T-helper 17 cell (primary cell): Measurements from ENCODE around the gene CRB1. TPM values are rescaled to one million over a fixed set of nuclear protein-coding genes. Genes with fewer than 3 reads are reported as not detected.

Experiments used
- ATAC-seq: fragments of 150-1000 bp; cut with Tn5 transposase; 2 replicates; pipeline ENCODE4 v1.10.0; 2021; ENCODE audit warnings: mild to moderate bottlenecking, moderate library complexity
- DNase-seq, 3 donors: peaks; one replicate each; pipeline versions ENCODE4 v3.0.0 to v3.0.0-alpha.2; 2020 to 2021
- H3K9me3 ChIP-seq: one replicate; pipeline ENCODE4 v1.7.0; 2013; ENCODE audit warnings: low read length, mild to moderate bottlenecking; ENCODE audit not compliant: control insufficient read depth, poor library complexity, severe bottlenecking
- H3K27ac Mint-ChIP-seq: one replicate; pipeline ENCODE4 v1.8.0; 2022; ENCODE audit warnings: mild to moderate bottlenecking, moderate library complexity, mixed read lengths
- H3K27me3 Mint-ChIP-seq: one replicate; pipeline ENCODE4 v1.8.0; 2022; ENCODE audit warnings: mixed read lengths
- H3K36me3 Mint-ChIP-seq: one replicate; pipeline ENCODE4 v1.8.0; 2022; ENCODE audit warnings: low read depth, mixed read lengths
- H3K4me1 Mint-ChIP-seq: one replicate; pipeline ENCODE4 v1.8.0; 2022; ENCODE audit warnings: mild to moderate bottlenecking, mixed read lengths
- H3K4me3 Mint-ChIP-seq: one replicate; pipeline ENCODE4 v1.8.0; 2022; ENCODE audit warnings: mild to moderate bottlenecking, moderate library complexity, mixed read lengths
- total RNA-seq, 4 donors: library from RNA in 2 of 4; stranded (reverse) in 2 of 4; gene quantifications; one replicate each; pipeline ENCODE4 v1.2.3 and lab custom pipeline; 2022 to 2026

The CRB1 gene
- total RNA-seq, 2 donors from 2014 or later, result 0.55 TPM; not detected in 1

GRCh38 chr1:197307551-197307950, 39.5 kb downstream of the CRB1 start:
- no peaks in the 10 kb centered on the region for H3K9me3 ChIP-seq

GRCh38 chr1:197311081-197311480, 43.0 kb downstream of the CRB1 start:
- no peak for DNase-seq
- H3K4me3 Mint-ChIP-seq, result no peak overlapping the region
- no peaks in the 10 kb centered on the region for H3K36me3 Mint-ChIP-seq
- H3K27ac Mint-ChIP-seq, result no peak overlapping the region
- peaks cover 9% of the 10 kb centered on the region for H3K27me3 Mint-ChIP-seq
- H3K9me3 ChIP-seq, result no peaks in the 10 kb centered on the region
- ATAC-seq, result no peak
- peaks cover 3% of the 10 kb centered on the region for H3K4me1 Mint-ChIP-seq

More at GRCh38 chr1:197307551-197307950, 39.5 kb downstream of the CRB1 start:
- no peak overlapping the region for H3K27ac Mint-ChIP-seq
- ATAC-seq (no peak), DNase-seq (no peak)
- H3K27me3 Mint-ChIP-seq, result peaks cover 10% of the 10 kb centered on the region
- no peak overlapping the region for H3K4me3 Mint-ChIP-seq
- no peaks in the 10 kb centered on the region for H3K4me1 Mint-ChIP-seq
- H3K36me3 Mint-ChIP-seq, result no peaks in the 10 kb centered on the region

GRCh38 chr1:197312163-197312562, 44.1 kb downstream of the CRB1 start:
- H3K4me1 Mint-ChIP-seq, result peaks cover 3% of the 10 kb centered on the region
- no peak for DNase-seq

GRCh38 chr1:197313713-197314112, 45.7 kb downstream of the CRB1 start:
- Mint-ChIP-seq H3K27me3 (peaks cover 5% of the 10 kb centered on the region), H3K4me1 (peaks cover 3% of the 10 kb centered on the region), H3K4me3 (no peak overlapping the region), H3K36me3 (no peaks in the 10 kb centered on the region), H3K27ac (no peak overlapping the region)
- H3K9me3 ChIP-seq, result no peaks in the 10 kb centered on the region
- ATAC-seq (no peak), DNase-seq (no peak)

More at GRCh38 chr1:197312163-197312562, 44.1 kb downstream of the CRB1 start:
- no peaks in the 10 kb centered on the region for H3K36me3 Mint-ChIP-seq
- no peak for ATAC-seq
- H3K9me3 ChIP-seq, result no peaks in the 10 kb centered on the region
- H3K27me3 Mint-ChIP-seq, result peaks cover 5% of the 10 kb centered on the region
- no peak overlapping the region for H3K4me3 Mint-ChIP-seq
- no peak overlapping the region for H3K27ac Mint-ChIP-seq

- DNase-seq, result no peak
- Mint-ChIP-seq H3K27ac (no peak overlapping the region), H3K36me3 (no peaks in the 10 kb centered on the region), H3K27me3 (peaks cover 5% of the 10 kb centered on the region), H3K4me1 (peaks cover 3% of the 10 kb centered on the region), H3K4me3 (no peak overlapping the region)
- H3K9me3 ChIP-seq, result no peaks in the 10 kb centered on the region
- no peak for ATAC-seq
These were observed 46.6 kb downstream of the CRB1 start for GRCh38 chr1:197314682-197315081.

- no peaks in the 10 kb centered on the region for H3K9me3 ChIP-seq
- peaks cover 3% of the 10 kb centered on the region for H3K4me1 Mint-ChIP-seq
- peak; percentile 50 for ATAC-seq
- no peaks in the 10 kb centered on the region for H3K36me3 Mint-ChIP-seq
- H3K27ac Mint-ChIP-seq, result peak overlapping the region; percentile 47
- DNase-seq, result no peak
- H3K27me3 Mint-ChIP-seq, result peaks cover 5% of the 10 kb centered on the region
- no peak overlapping the region for H3K4me3 Mint-ChIP-seq
These were observed 51.6 kb downstream of the CRB1 start for GRCh38 chr1:197319631-197320030.

GRCh38 chr1:197320991-197321531, 53.0 kb downstream of the CRB1 start:
- Mint-ChIP-seq H3K4me1 (no peaks in the 10 kb centered on the region), H3K36me3 (no peaks in the 10 kb centered on the region), H3K27ac (no peak overlapping the region), H3K4me3 (no peak overlapping the region), H3K27me3 (no peaks in the 10 kb centered on the region)
- ATAC-seq (no peak), DNase-seq (no peak)
- no peaks in the 10 kb centered on the region for H3K9me3 ChIP-seq

- H3K36me3 Mint-ChIP-seq, result no peaks in the 10 kb centered on the region
- no peaks in the 10 kb centered on the region for H3K27me3 Mint-ChIP-seq
- no peaks in the 10 kb centered on the region for H3K4me1 Mint-ChIP-seq
- no peak overlapping the region for H3K4me3 Mint-ChIP-seq
- no peak for DNase-seq
- no peak for ATAC-seq
- no peaks in the 10 kb centered on the region for H3K9me3 ChIP-seq
- no peak overlapping the region for H3K27ac Mint-ChIP-seq
These were observed 53.8 kb downstream of the CRB1 start for GRCh38 chr1:197321811-197322210.

- H3K27ac Mint-ChIP-seq, result no peak overlapping the region
- no peaks in the 10 kb centered on the region for H3K9me3 ChIP-seq
- H3K4me1 Mint-ChIP-seq, result peaks cover 4% of the 10 kb centered on the region
- H3K27me3 Mint-ChIP-seq, result peaks cover 16% of the 10 kb centered on the region
- DNase-seq (no peak), ATAC-seq (no peak)
- H3K4me3 Mint-ChIP-seq, result no peak overlapping the region
- peaks cover 5% of the 10 kb centered on the region for H3K36me3 Mint-ChIP-seq
These were observed 59.8 kb downstream of the CRB1 start for GRCh38 chr1:197327776-197328364.

- no peaks in the 10 kb centered on the region for H3K9me3 ChIP-seq
- no peak for ATAC-seq
- H3K36me3 Mint-ChIP-seq, result peaks cover 7% of the 10 kb centered on the region
- H3K4me3 Mint-ChIP-seq, result no peak overlapping the region
- DNase-seq, result no peak
- H3K27ac Mint-ChIP-seq, result no peak overlapping the region
- peaks cover 16% of the 10 kb centered on the region for H3K27me3 Mint-ChIP-seq
- peaks cover 4% of the 10 kb centered on the region for H3K4me1 Mint-ChIP-seq
These were observed 62.2 kb downstream of the CRB1 start for GRCh38 chr1:197330213-197330612.

GRCh38 chr1:197331565-197331964, 63.5 kb downstream of the CRB1 start:
- no peak overlapping the region for H3K4me3 Mint-ChIP-seq
- no peak for ATAC-seq
- H3K9me3 ChIP-seq, result no peaks in the 10 kb centered on the region

GRCh38 chr1:197333041-197333440, 65.0 kb downstream of the CRB1 start:
- H3K36me3 Mint-ChIP-seq, result peaks cover 7% of the 10 kb centered on the region
- H3K4me3 Mint-ChIP-seq, result no peak overlapping the region
- DNase-seq (no peak), ATAC-seq (no peak)
- no peak overlapping the region for H3K27ac Mint-ChIP-seq
- H3K27me3 Mint-ChIP-seq, result peaks cover 16% of the 10 kb centered on the region
- peaks cover 4% of the 10 kb centered on the region for H3K4me1 Mint-ChIP-seq
- no peaks in the 10 kb centered on the region for H3K9me3 ChIP-seq

More at GRCh38 chr1:197331565-197331964, 63.5 kb downstream of the CRB1 start:
- no peak for DNase-seq
- no peak overlapping the region for H3K27ac Mint-ChIP-seq
- peaks cover 7% of the 10 kb centered on the region for H3K36me3 Mint-ChIP-seq
- H3K4me1 Mint-ChIP-seq, result peaks cover 4% of the 10 kb centered on the region
- peaks cover 16% of the 10 kb centered on the region for H3K27me3 Mint-ChIP-seq

- Mint-ChIP-seq H3K27me3 (no peaks in the 10 kb centered on the region), H3K27ac (no peak overlapping the region), H3K36me3 (peaks cover 2% of the 10 kb centered on the region), H3K4me1 (no peaks in the 10 kb centered on the region), H3K4me3 (no peak overlapping the region)
- DNase-seq (no peak), ATAC-seq (no peak)
- no peaks in the 10 kb centered on the region for H3K9me3 ChIP-seq
These were observed 68.5 kb downstream of the CRB1 start for GRCh38 chr1:197336571-197336970.
